ENCODE measurements around the gene HNRNPA0. TPM values are rescaled to one million over a fixed set of nuclear protein-coding genes. Genes with fewer than 3 reads are reported as not detected.

HNRNPA0 gene
- total and polyA plus RNA-seq, 11 donors: 4.0 to 27.6 (median 14.2) TPM

- intact Hi-C loops (cut with DNase I): no loop called here
- Histone ChIP-seq H3K36me3 (peaks cover 0 to 11% (median 0%) of the 10 kb centered on the region in 9 donors), H3K4me3 (no peak overlapping the region), H3K27ac (no peak overlapping the region), H3K4me1 (no peaks in the 10 kb centered on the region), H3K9me3 (no peaks in the 10 kb centered on the region), H3K27me3 (no peaks in the 10 kb centered on the region)
- 91 to 93% (median 91%) methylated on average over 3 of the region's 3 CpGs for WGBS, 4 donors
- TF ChIP-seq CTCF (IDR thresholded peaks at IDR 0.05) (no peak), POLR2A (IDR thresholded peaks at IDR 0.05) (no peak)
- ATAC-seq (no peak), DNase-seq (no peak)
These were observed 7.4 kb upstream of the HNRNPA0 start for GRCh38 chr5:137761566-137761965.

- TF ChIP-seq CTCF (IDR thresholded peaks at IDR 0.05) (no peak), POLR2A (IDR thresholded peaks at IDR 0.05) (no peak)
- H3K9me3 ChIP-seq: no peaks in the 10 kb centered on the region
- DNase-seq (no peak), ATAC-seq (no peak)
- 91 to 95% (median 93%) methylated on average over 7 of the region's 7 CpGs for WGBS, 4 donors
- intact Hi-C loops (cut with DNase I): no loop called here
- H3K36me3 ChIP-seq: peaks cover 0 to 11% (median 0%) of the 10 kb centered on the region in 9 donors
- no peaks in the 10 kb centered on the region for H3K4me1 ChIP-seq
- no peaks in the 10 kb centered on the region for H3K27me3 ChIP-seq
- H3K4me3 ChIP-seq: no peak overlapping the region
- H3K27ac ChIP-seq: no peak overlapping the region
These were observed 6.8 kb upstream of the HNRNPA0 start for GRCh38 chr5:137760719-137761516.

DNA sequence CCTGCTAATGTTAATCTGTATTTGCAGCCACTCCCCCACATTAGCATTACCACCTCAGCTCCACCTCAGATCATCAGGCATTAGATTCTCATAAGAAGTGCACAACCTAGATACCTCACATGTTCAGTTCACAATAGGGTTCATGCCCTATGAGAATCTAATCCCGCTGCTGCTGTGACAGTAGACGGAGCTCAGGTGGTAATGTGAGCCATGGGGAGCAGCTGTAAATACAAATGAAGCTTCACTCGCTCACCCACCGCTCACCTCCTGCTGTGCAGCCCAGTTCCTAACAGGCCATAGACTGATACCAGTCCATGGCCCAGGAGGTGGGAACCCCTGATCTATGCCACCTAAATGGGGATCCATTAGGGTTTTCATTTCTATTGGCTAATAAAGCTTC lies 6.1 kb upstream of the HNRNPA0 start:
- DNase-seq (no peak), ATAC-seq (no peak)
- Histone ChIP-seq H3K36me3 (peaks cover 0 to 11% (median 0%) of the 10 kb centered on the region in 9 donors), H3K4me3 (no peak overlapping the region), H3K9me3 (no peaks in the 10 kb centered on the region), H3K27ac (no peak overlapping the region), H3K27me3 (no peaks in the 10 kb centered on the region), H3K4me1 (peaks cover 0 to 2% (median 1%) of the 10 kb centered on the region in 12 donors)
- 98 to 100% (median 99%) methylated on average over 4 of the region's 4 CpGs for WGBS, 4 donors
- TF ChIP-seq POLR2A (IDR thresholded peaks at IDR 0.05): no peak
- TF ChIP-seq CTCF (IDR thresholded peaks at IDR 0.05): no peak
- intact Hi-C loops (cut with DNase I): no loop called here

GRCh38 chr5:137758715-137759306 lies 4.6 kb upstream of the HNRNPA0 start:
- no peaks in the 10 kb centered on the region for H3K27me3 ChIP-seq
- no peak for TF ChIP-seq POLR2A (IDR thresholded peaks at IDR 0.05)
- TF ChIP-seq CTCF (IDR thresholded peaks at IDR 0.05): no peak
- H3K4me1 ChIP-seq: peaks cover 0 to 6% (median 5%) of the 10 kb centered on the region in 12 donors
- intact Hi-C loops (cut with DNase I): loop anchor here in 1 of 10 donors (10.0 kb wide), 1 partner anchor 276 kb away; the partner anchor contains the start of gene FAM13B
- DNase-seq: no peak
- ATAC-seq: no peak
- H3K9me3 ChIP-seq: no peaks in the 10 kb centered on the region
- peaks cover 0 to 11% (median 0%) of the 10 kb centered on the region in 9 donors for H3K36me3 ChIP-seq
- no peak overlapping the region for H3K27ac ChIP-seq
- H3K4me3 ChIP-seq: no peak overlapping the region
- 69 to 82% (median 82%) methylated on average over 6 of the region's 6 CpGs for WGBS, 4 donors
